ENCODE results near the gene CRTAC1.

CRTAC1 gene

DNA sequence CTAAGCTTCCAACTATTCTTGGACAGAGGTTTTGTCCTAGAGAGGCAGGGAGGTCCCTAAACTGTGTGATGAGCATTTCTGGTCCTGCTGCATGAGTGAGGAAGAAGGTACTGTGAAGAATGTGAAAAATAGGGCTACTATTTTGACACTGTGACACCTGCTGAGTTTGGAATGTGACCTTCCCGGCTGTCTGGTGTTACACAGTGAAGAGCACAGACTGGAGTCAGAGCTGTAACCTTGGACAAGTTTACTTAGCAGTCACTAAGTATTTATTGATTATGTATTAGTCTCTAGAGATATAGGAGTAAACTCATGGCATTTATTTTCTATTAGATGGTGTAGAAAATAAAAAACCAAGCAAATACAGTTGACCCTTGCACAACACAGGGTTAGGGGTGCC is 168.5 kb downstream of the CRTAC1 start:
- H3K4me3 ChIP-seq (ENCODE audit: low read depth, low read length) = no peak overlapping the region
- no peak for DNase-seq (ENCODE audit: low read depth)
- TF ChIP-seq, protein P1, sequence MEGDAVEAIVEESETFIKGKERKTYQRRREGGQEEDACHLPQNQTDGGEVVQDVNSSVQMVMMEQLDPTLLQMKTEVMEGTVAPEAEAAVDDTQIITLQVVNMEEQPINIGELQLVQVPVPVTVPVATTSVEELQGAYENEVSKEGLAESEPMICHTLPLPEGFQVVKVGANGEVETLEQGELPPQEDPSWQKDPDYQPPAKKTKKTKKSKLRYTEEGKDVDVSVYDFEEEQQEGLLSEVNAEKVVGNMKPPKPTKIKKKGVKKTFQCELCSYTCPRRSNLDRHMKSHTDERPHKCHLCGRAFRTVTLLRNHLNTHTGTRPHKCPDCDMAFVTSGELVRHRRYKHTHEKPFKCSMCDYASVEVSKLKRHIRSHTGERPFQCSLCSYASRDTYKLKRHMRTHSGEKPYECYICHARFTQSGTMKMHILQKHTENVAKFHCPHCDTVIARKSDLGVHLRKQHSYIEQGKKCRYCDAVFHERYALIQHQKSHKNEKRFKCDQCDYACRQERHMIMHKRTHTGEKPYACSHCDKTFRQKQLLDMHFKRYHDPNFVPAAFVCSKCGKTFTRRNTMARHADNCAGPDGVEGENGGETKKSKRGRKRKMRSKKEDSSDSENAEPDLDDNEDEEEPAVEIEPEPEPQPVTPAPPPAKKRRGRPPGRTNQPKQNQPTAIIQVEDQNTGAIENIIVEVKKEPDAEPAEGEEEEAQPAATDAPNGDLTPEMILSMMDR (IDR thresholded peaks at IDR 0.05; ENCODE audit: low read depth, low read length, missing control alignments) = no peak
- in situ Hi-C loops (cut with HindIII; ENCODE audit: low sequenced_read_pairs) = no loop called here

DNA sequence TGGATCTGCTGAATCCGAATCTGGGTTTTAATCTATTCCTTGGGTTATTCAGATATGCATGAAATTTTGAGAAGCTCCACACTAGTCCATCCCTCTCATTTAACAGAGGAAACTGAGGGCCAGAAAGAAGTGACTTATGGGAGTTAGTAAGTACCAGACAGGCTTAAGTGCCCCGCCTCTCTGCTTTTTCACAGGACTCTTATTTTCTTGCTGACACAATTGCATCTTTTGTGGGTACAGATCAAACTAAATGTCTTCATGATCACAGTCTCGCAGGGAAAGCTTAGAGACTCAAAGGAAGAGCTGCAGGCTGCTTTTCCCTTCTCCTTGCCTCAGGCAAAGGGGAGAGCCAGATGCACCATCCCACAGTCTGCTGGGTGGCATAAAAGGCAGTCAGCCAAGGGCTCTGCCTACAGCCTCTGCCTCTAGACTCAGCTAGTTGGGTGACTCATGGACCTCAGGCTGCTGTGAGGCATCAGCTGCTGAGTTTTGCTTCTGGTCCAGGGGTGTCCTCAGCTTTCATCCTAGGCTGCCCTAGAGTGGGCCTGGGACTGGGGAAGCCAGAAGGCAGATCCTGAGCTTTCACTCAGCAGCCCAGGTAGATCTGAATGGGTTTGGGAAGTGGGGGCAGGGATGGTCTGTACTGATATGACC is 169.2 kb downstream of the CRTAC1 start:
- TF ChIP-seq, protein P1 (IDR thresholded peaks at IDR 0.05; ENCODE audit: low read depth, low read length, missing control alignments) = no peak
- DNase-seq (ENCODE audit: low read depth) = no peak
- H3K4me3 ChIP-seq (ENCODE audit: low read depth, low read length) = no peak overlapping the region
- in situ Hi-C loops (cut with HindIII; ENCODE audit: low sequenced_read_pairs) = no loop called here

DNA sequence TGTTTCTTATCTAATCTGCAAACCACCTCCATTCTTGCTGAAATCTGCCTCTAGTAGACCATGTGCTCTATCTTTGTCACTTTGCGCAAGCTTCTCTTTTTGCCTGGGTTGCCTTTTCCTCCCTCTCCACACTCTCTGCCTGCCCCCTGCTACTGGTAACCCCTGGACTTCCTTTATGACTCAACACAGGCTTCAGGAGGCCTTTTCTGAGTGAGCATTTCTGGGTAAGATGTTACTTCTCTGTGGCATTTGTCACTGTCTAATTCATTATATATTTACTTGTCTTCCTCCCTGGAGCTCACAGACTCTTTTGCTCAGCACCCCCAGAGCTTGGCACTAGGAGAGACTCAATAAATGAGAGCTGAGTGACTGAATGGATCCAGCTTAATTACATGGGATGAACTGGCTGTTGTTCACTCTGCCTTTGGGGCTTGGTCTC is 172.4 kb downstream of the CRTAC1 start:
- in situ Hi-C loops (cut with HindIII; ENCODE audit: low sequenced_read_pairs) = no loop called here
- DNase-seq (ENCODE audit: low read depth) = no peak
- no peak overlapping the region for H3K4me3 ChIP-seq (ENCODE audit: low read depth, low read length)
- TF ChIP-seq, protein P1 (IDR thresholded peaks at IDR 0.05; ENCODE audit: low read depth, low read length, missing control alignments) = no peak

DNA sequence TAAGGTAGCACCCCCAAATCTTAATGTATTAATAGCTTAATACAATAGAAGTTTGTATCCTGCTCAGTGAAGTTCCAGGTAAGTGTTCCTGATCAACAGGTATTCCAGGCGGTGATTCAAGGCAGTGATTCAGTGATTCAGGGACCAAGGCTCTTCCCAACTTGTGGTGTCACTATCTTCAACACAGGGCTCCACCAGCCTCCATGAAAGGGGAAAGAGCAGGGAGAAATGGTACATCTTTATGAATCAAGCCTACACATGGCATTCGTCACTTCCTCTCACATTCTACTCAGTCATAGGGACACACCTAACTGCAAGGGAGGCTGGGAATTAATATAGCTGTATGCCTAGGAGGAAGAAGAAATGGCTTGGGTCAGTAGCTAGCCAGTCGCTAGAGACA is 175.7 kb downstream of the CRTAC1 start:
- in situ Hi-C loops (cut with HindIII; ENCODE audit: low sequenced_read_pairs) = no loop called here
- TF ChIP-seq, protein P1 (IDR thresholded peaks at IDR 0.05; ENCODE audit: low read depth, low read length, missing control alignments) = no peak
- H3K4me3 ChIP-seq (ENCODE audit: low read depth, low read length) = no peak overlapping the region
- DNase-seq (ENCODE audit: low read depth) = no peak

DNA sequence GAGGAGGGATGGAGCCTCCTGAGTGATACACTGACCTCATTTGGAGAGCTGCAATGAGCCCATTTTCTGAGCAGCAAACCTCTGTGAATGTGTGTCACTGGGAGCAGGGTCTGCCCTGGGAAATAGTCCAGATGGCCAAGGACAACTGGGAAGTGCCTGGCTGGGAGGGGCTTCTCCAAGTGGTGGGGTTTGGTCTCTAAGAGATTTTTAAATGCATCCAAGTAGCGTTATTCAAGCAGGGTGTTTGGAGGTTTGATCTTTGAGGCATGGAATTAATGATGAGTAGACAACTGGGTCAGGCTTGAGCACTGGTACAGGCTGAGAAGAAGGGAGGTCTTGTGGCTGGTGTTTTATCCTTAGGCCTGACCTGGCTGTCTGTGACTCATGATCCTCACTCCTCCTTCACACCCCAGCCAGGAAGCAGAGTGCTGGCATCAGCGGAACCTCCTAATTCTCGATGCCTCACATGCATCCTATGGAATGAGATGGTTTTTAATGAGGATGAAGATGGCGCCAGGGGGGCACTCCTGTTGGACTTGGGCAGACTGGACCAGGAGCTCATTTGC is 177.5 kb downstream of the CRTAC1 start:
- H3K4me3 ChIP-seq (ENCODE audit: low read depth, low read length) = no peak overlapping the region
- in situ Hi-C loops (cut with HindIII; ENCODE audit: low sequenced_read_pairs) = no loop called here
- TF ChIP-seq, protein P1 (IDR thresholded peaks at IDR 0.05; ENCODE audit: low read depth, low read length, missing control alignments) = no peak
- DNase-seq (ENCODE audit: low read depth) = no peak

DNA sequence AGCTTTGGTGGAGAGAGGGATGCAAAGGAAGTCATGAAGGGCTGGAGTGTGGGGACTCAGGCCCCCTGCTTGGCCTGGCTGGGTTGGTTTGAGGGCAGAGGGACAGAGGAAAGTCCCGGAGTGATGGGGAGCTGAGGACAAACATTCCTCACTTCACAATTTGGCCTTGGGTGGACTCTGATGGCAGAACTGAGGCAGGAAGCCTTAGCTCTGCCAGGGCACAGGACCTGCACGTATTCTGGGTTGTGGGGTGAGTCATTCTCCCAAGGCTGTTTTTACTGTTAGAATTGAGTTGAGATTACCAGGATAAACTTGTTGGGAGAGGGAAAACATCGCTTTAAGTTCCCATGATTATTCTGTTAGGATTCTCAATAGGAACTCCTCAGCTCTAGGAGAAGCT is 178.1 kb downstream of the CRTAC1 start:
- no peak for DNase-seq (ENCODE audit: low read depth)
- H3K4me3 ChIP-seq (ENCODE audit: low read depth, low read length) = no peak overlapping the region
- in situ Hi-C loops (cut with HindIII; ENCODE audit: low sequenced_read_pairs) = no loop called here
- TF ChIP-seq, protein P1 (IDR thresholded peaks at IDR 0.05; ENCODE audit: low read depth, low read length, missing control alignments) = no peak
